K562 (cell line): ENCODE measurements around the gene RYR3. TPM values are rescaled to one million over a fixed set of nuclear protein-coding genes. Genes with fewer than 3 reads are reported as not detected.

Experiments
- CEBPG ChIP-seq, 3 experiments: fragments of 200-800 bp in 1 of 3; sonication (Bioruptor generic) in 1 of 3; sonication (generic) in 1 of 3; formaldehyde crosslinking in 1 of 3; IDR thresholded peaks in 2 of 3; conservative IDR thresholded peaks in 1 of 3; 2 replicates each; pipeline versions ENCODE4 v1.6.1 to v1.8.0; 2016 to 2022; ENCODE audit warnings: missing compliant biosample characterization in 2 of 3, missing genetic modification characterization in 2 of 3, mild to moderate bottlenecking in 1 of 3, missing genetic modification reagents in 1 of 3
- HNRNPL ChIP-seq: fragments of 200-400 bp; formaldehyde crosslinking; IDR thresholded peaks from 2 replicates; pipeline ENCODE4 v1.6.1; 2017; ENCODE audit warnings: low read depth, mild to moderate bottlenecking, low read length
- SMARCE1 ChIP-seq: fragments of 450-650 bp; IDR thresholded peaks from 2 replicates; pipeline ENCODE4 v1.7.1; 2016; ENCODE audit warnings: mild to moderate bottlenecking
- ZBTB7A ChIP-seq: IDR thresholded peaks from 2 replicates; pipeline ENCODE4 v1.6.1; 2011; ENCODE audit warnings: low read depth, mild to moderate bottlenecking, low read length, moderate library complexity, borderline replicate concordance; ENCODE audit not compliant: control insufficient read depth
- ZNF134 ChIP-seq: fragments of 250-450 bp; sonication (Bioruptor Pico); conservative IDR thresholded peaks from 2 replicates; pipeline ENCODE4 v1.4.0; 2020
- polyA plus RNA-seq, 8 experiments: library from polyadenylated mRNA; depleted of rRNA in 4 of 8; stranded (reverse) in 5 of 8; unstranded in 3 of 8; fragments of >200 nt; fragmentation: Nextera tagmentation in 2 of 8; fragmentation: Illumina TruSeq in 1 of 8; extraction: Ambion mirVana in 2 of 8; extraction: Trizol in 1 of 8; gene quantifications; 2 replicates each; pipeline versions ENCODE4 v1.2.1 to v1.2.3, GENCODE V29; 2011 to 2014; ENCODE audit warnings: inconsistent platforms in 1 of 8, missing spikeins in 1 of 8
- total RNA-seq, 7 experiments: library from RNA; depleted of rRNA in 6 of 7; stranded (reverse); fragments of >200 nt in 6 of 7; fragmentation: Illumina TruSeq in 2 of 7; extraction: Trizol in 2 of 7; gene quantifications; 2 replicates each; pipeline versions ENCODE4 v1.2.1 to v1.2.3, GENCODE V29; 2011 to 2021; ENCODE audit warnings: low replicate concordance in 1 of 7
- TF ChIP-seq, protein P1 (sequence below): IDR thresholded peaks from 2 replicates; pipeline ENCODE4 v1.6.1; 2011; ENCODE audit warnings: borderline replicate concordance, low read depth, mild to moderate bottlenecking, moderate library complexity, low read length; ENCODE audit not compliant: insufficient read depth, poor library complexity, severe bottlenecking
- TF ChIP-seq, protein P2 (sequence below): fragments of 450-650 bp; formaldehyde crosslinking; IDR thresholded peaks from 2 replicates; pipeline ENCODE4 v1.4.0; 2020; ENCODE audit warnings: mild to moderate bottlenecking, moderate library complexity

The RYR3 gene
- total and polyA plus RNA-seq, 9 of the 15 experiments (the other 6 are each of a cell fraction or from before 2014, with no cell fraction given): 0.04 TPM; not detected in 8

DNA sequence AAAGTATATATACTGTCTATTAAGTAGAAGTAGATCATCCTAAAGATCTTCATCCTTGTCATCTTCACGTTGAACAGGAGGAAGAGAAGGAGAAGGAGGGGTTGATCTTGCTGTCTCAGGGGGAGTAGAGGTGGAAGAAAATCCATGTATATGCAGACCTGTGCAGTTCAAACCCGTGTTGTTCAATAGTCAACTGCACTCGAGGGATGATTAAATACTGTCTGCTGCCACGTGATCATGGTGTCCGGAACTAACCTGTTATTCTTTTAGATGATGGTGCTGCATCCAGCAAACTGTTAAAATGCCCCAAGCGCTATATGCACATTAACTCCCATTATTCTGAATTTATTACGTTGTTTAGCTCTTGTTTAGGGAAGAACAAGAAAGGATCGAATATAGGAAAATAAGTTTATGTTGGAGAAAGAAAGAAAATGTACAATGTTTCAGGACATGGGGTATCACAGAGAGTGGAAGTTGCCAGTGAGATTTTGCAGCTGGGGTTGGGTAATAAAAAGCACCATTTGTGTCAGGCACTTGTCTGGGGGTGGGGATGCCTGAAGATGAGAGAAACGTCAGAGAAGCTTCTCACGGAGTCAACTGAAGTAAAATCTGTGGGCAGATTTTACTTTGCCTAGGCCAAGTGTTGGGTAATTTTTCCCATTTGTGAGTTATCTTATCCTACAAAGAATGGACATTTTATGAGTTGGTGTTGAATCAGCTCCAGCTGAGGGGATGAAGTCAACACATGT is 229.2 kb downstream of the RYR3 start (continued):
- TF ChIP-seq, protein P1, sequence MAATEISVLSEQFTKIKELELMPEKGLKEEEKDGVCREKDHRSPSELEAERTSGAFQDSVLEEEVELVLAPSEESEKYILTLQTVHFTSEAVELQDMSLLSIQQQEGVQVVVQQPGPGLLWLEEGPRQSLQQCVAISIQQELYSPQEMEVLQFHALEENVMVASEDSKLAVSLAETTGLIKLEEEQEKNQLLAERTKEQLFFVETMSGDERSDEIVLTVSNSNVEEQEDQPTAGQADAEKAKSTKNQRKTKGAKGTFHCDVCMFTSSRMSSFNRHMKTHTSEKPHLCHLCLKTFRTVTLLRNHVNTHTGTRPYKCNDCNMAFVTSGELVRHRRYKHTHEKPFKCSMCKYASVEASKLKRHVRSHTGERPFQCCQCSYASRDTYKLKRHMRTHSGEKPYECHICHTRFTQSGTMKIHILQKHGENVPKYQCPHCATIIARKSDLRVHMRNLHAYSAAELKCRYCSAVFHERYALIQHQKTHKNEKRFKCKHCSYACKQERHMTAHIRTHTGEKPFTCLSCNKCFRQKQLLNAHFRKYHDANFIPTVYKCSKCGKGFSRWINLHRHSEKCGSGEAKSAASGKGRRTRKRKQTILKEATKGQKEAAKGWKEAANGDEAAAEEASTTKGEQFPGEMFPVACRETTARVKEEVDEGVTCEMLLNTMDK: no peak
- TF ChIP-seq SMARCE1 (no peak), ZNF134 (CRISPR knock-in tag) (no peak), ZBTB7A (no peak), CEBPG (CRISPR knock-in tag; IDR thresholded peaks at IDR 0.05) (no peak), CEBPG (tag; conservative IDR thresholded peaks at IDR 0.05 in 1 of 2, IDR thresholded peaks at IDR 0.05 in 1 of 2) (no peak), HNRNPL (no peak)
- TF ChIP-seq, protein P2, sequence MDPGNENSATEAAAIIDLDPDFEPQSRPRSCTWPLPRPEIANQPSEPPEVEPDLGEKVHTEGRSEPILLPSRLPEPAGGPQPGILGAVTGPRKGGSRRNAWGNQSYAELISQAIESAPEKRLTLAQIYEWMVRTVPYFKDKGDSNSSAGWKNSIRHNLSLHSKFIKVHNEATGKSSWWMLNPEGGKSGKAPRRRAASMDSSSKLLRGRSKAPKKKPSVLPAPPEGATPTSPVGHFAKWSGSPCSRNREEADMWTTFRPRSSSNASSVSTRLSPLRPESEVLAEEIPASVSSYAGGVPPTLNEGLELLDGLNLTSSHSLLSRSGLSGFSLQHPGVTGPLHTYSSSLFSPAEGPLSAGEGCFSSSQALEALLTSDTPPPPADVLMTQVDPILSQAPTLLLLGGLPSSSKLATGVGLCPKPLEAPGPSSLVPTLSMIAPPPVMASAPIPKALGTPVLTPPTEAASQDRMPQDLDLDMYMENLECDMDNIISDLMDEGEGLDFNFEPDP: no peak
